IMR-90 (cell line): Measurements from ENCODE around the gene BCL2L13. TPM values are rescaled to one million over a fixed set of nuclear protein-coding genes. Genes with fewer than 3 reads are reported as not detected.

Experiments used
- ATAC-seq: fragments of 200-7000 bp; cut with Tn5 transposase; 2 replicates; pipeline ENCODE4 v1.9.1; 2020; ENCODE audit warnings: low read depth, mild to moderate bottlenecking, moderate library complexity
- BruUV-seq: library from RNA; stranded (reverse); fragments of 400-500 nt; replicated peaks from 2 replicates; lab custom pipeline; 2021; lab: Mats Ljungman, UMichigan
- CTCF ChIA-PET: fragments of 300-600 bp; formaldehyde crosslinking; extraction: SDS; loops from one replicate; lab custom pipeline; 2021; ENCODE audit warnings: antibody characterized with exemption; lab: Yijun Ruan, JAX
- POLR2A ChIA-PET: fragments of 300-600 bp; sonication (Branson Sonifier 250); formaldehyde crosslinking; loops from one replicate; lab custom pipeline; 2022; ENCODE audit warnings: antibody characterized with exemption; ENCODE audit not compliant: unreplicated experiment; lab: Charles Lee
- DNase-seq: peaks from one replicate; pipeline ENCODE4 v3.0.0; 2013
- H2AFZ ChIP-seq: replicated peaks from 2 replicates; pipeline ENCODE3; 2013; ENCODE audit warnings: low read length, mild to moderate bottlenecking; ENCODE audit not compliant: poor library complexity
- H2AK5ac ChIP-seq: 2 replicates; pipeline ENCODE4 v1.6.1; 2013; ENCODE audit warnings: low read depth, low read length, inconsistent platforms
- H2AK9ac ChIP-seq: replicated peaks from 2 replicates; pipeline ENCODE3; 2013; ENCODE audit warnings: mild to moderate bottlenecking, low read depth, low read length, moderate library complexity; ENCODE audit not compliant: poor library complexity
- H2BK120ac ChIP-seq: 2 replicates; pipeline ENCODE4 v1.6.1; 2013; ENCODE audit warnings: low read depth, low read length, inconsistent platforms
- H2BK15ac ChIP-seq: 3 replicates; pipeline ENCODE4 v1.6.1; 2013; ENCODE audit warnings: low read depth, low read length, inconsistent platforms
- H2BK20ac ChIP-seq: 2 replicates; pipeline ENCODE4 v1.6.1; 2013; ENCODE audit warnings: low read depth, mild to moderate bottlenecking, inconsistent platforms, low read length, moderate library complexity
- H2BK5ac ChIP-seq: 2 replicates; pipeline ENCODE4 v1.6.1; 2013; ENCODE audit warnings: mild to moderate bottlenecking, low read depth, low read length, inconsistent platforms; ENCODE audit not compliant: poor library complexity, severe bottlenecking
- H3K14ac ChIP-seq: replicated peaks from 2 replicates; pipeline ENCODE4 v1.6.1; 2013; ENCODE audit warnings: low read depth, low read length, inconsistent platforms
- H3K18ac ChIP-seq: 2 replicates; pipeline ENCODE4 v1.6.1; 2013; ENCODE audit warnings: low read depth, low read length, control low read depth
- H3K23ac ChIP-seq: 2 replicates; pipeline ENCODE4 v1.6.1; 2013; ENCODE audit warnings: low read depth, low read length, inconsistent platforms
- H3K27ac ChIP-seq: 2 replicates; pipeline ENCODE4 v1.5.1; 2013; ENCODE audit warnings: mild to moderate bottlenecking, control low read depth, low read length; ENCODE audit not compliant: insufficient read depth
- H3K27me3 ChIP-seq: 2 replicates; pipeline ENCODE4 v1.6.1; 2013; ENCODE audit warnings: low read length; ENCODE audit not compliant: control insufficient read depth, insufficient read depth
- H3K36me3 ChIP-seq: 2 replicates; pipeline ENCODE4 v1.6.1; 2013; ENCODE audit warnings: low read length, mixed read lengths; ENCODE audit not compliant: control insufficient read depth, insufficient read depth
- H3K4ac ChIP-seq: 2 replicates; pipeline ENCODE4 v1.6.1; 2013; ENCODE audit warnings: low read depth, low read length, inconsistent platforms
- H3K4me1 ChIP-seq: 2 replicates; pipeline ENCODE4 v1.6.1; 2013; ENCODE audit warnings: low read length, mixed read lengths; ENCODE audit not compliant: control insufficient read depth, insufficient read depth
- H3K4me2 ChIP-seq: 2 replicates; pipeline ENCODE4 v1.6.1; 2013; ENCODE audit warnings: low read depth, mild to moderate bottlenecking, control low read depth, low read length, moderate library complexity
- H3K4me3 ChIP-seq: 2 replicates; pipeline ENCODE4 v1.5.1; 2013; ENCODE audit warnings: low read depth, mild to moderate bottlenecking, control low read depth, low read length, moderate library complexity; ENCODE audit not compliant: insufficient read depth
- H3K56ac ChIP-seq: 2 replicates; pipeline ENCODE4 v1.6.1; 2013; ENCODE audit warnings: low read length, inconsistent platforms; ENCODE audit not compliant: insufficient read depth; ENCODE audit errors: extremely low read depth
- H3K79me1 ChIP-seq, 2 experiments: 2 replicates each; pipeline ENCODE4 v1.6.1; 2013; ENCODE audit warnings: low read length in 2 of 2, inconsistent platforms in 1 of 2, low read depth in 1 of 2
- H3K9ac ChIP-seq: 2 replicates; pipeline ENCODE4 v1.6.1; 2013; ENCODE audit warnings: low read depth, low read length, control low read depth
- H3K9me1 ChIP-seq: 2 replicates; pipeline ENCODE4 v1.6.1; 2013; ENCODE audit warnings: low read length, inconsistent platforms; ENCODE audit not compliant: insufficient read depth
- H3K9me3 ChIP-seq: 2 replicates; pipeline ENCODE4 v1.6.1; 2013; ENCODE audit warnings: low read length; ENCODE audit not compliant: control insufficient read depth, insufficient read depth
- H4K20me1 ChIP-seq: 2 replicates; pipeline ENCODE4 v1.6.1; 2013; ENCODE audit warnings: low read length, inconsistent platforms; ENCODE audit not compliant: insufficient read depth
- H4K5ac ChIP-seq: 2 replicates; pipeline ENCODE4 v1.6.1; 2013; ENCODE audit warnings: mild to moderate bottlenecking, low read depth, low read length, control low read depth
- H4K8ac ChIP-seq, 2 experiments: 2 replicates each; pipeline ENCODE4 v1.6.1; 2013; ENCODE audit warnings: low read depth in 2 of 2, low read length in 2 of 2, control low read depth in 1 of 2, inconsistent platforms in 1 of 2
- H4K91ac ChIP-seq: 2 replicates; pipeline ENCODE4 v1.6.1; 2013; ENCODE audit warnings: low read depth, low read length, inconsistent platforms; ENCODE audit not compliant: insufficient read depth
- CEBPB ChIP-seq: IDR thresholded peaks from 2 replicates; pipeline ENCODE4 v1.6.1; 2012; ENCODE audit warnings: low read depth, low read length, improper control_type of control experiment
- POLR2A ChIP-seq: IDR thresholded peaks from 2 replicates; pipeline ENCODE4 v1.6.1; 2012; ENCODE audit warnings: mild to moderate bottlenecking, low read depth, low read length
- WGBS, 2 experiments: methylation state at CpG; one replicate each; pipeline versions ENCODE4 v1.1.5 to v1.1.7; 2013; ENCODE audit warnings: missing lambda C conversion rate in 2 of 2; ENCODE audit not compliant: insufficient read length in 1 of 2; ENCODE audit errors: extremely low coverage in 2 of 2; 5-methylcytosine and 5-hydroxymethylcytosine counted together
- dilution Hi-C: fragments of 300-500 bp; cut with HindIII; formaldehyde crosslinking; loops from one replicate; pipeline ENCODE4 v1.14.3; 2018; ENCODE audit warnings: low sequenced_read_pairs; ENCODE audit not compliant: unreplicated experiment
- in situ Hi-C: fragments of 300-500 bp; cut with MboI; formaldehyde crosslinking; loops from 3 replicates; pipeline ENCODE4 v1.14.3; 2019; ENCODE audit warnings: low sequenced_read_pairs, inconsistent platforms, mixed read lengths
- intact Hi-C: fragments of 100-400 bp; cut with micrococcal nuclease; formaldehyde crosslinking; loops from 2 replicates; pipeline ENCODE4 v1.10.0; 2022
- polyA plus RNA-seq, 3 experiments: library from polyadenylated mRNA; depleted of rRNA; stranded (reverse); fragments of >200 nt; gene quantifications; 2 replicates each; pipeline ENCODE4 v1.2.3, GENCODE V29; 2012; ENCODE audit warnings: low replicate concordance in 1 of 3
- total RNA-seq: library from RNA; depleted of rRNA; stranded (reverse); fragments of >200 nt; gene quantifications from 2 replicates; pipeline ENCODE4 v1.2.3, GENCODE V29; 2012
- TF ChIP-seq, protein P1 (sequence below): conservative IDR thresholded peaks from 2 replicates; pipeline ENCODE4 v1.5.1; 2012; ENCODE audit warnings: mild to moderate bottlenecking, low read depth, low read length, improper control_type of control experiment

Gene BCL2L13
- total and polyA plus RNA-seq, 2 of the 4 experiments (the other 2 are of a cell fraction): 42.6 to 86.7 TPM

DNA sequence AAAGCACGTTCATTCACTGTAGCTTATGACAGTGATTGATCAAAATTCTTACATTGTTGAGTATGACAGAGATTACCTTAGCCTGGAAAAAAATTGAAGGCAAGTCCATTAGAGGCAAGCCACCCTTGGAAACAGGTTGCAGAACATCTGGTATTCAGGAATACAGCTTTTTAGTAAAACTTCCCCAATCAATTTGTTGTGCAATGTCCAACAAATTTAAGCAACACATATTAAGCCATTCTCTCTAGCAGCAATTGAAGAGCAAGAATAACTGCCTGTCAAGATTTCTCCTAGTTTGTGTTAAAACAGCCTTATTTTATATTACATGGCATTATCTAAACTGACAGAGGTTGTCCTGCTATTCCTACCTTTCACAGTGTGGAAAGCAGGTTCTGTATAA lies 37.0 kb downstream of the BCL2L13 start:
- Histone ChIP-seq H2AK5ac (no peak overlapping the region), H3K56ac (no peak overlapping the region), H3K14ac (no peak overlapping the region), H3K27me3 (no peaks in the 10 kb centered on the region), H3K27ac (no peak overlapping the region), H3K36me3 (peaks cover 1% of the 10 kb centered on the region; the same call in 1 of the 2 replicates), H3K4me1 (peaks cover 7% of the 10 kb centered on the region; the same call in 1 of the 2 replicates), H4K5ac (no peak overlapping the region), H2AK9ac (no peak overlapping the region), H2BK15ac (no peak overlapping the region), H4K20me1 (peaks cover 4% of the 10 kb centered on the region; the same call in 1 of the 2 replicates), H2BK120ac (no peak overlapping the region), H3K4me2 (no peak overlapping the region), H2BK5ac (no peak overlapping the region), H3K9ac (no peak overlapping the region), H3K18ac (no peak overlapping the region), H3K4me3 (no peak overlapping the region), H4K91ac (no peak overlapping the region), H2AFZ (no peak overlapping the region), H3K79me1 (peaks cover 22 to 56% of the 10 kb centered on the region in 2 experiments), H2BK20ac (no peak overlapping the region), H3K23ac (no peak overlapping the region), H4K8ac (no peak overlapping the region), H3K4ac (no peak overlapping the region), H3K9me3 (no peaks in the 10 kb centered on the region), H3K9me1 (peaks cover 9% of the 10 kb centered on the region)
- no peak for ATAC-seq
- in situ Hi-C loops (no loop called here), dilution Hi-C loops (no loop called here), intact Hi-C loops (no loop called here)
- no CpG with 5 or more reads among the region's 1 CpG for WGBS, 2 experiments
- POLR2A ChIA-PET: no interaction called here
- no peak for DNase-seq
- BruUV-seq: no TSS peak
- CTCF ChIA-PET: no interaction called here
- no peak for TF ChIP-seq POLR2A
- TF ChIP-seq, protein P1, sequence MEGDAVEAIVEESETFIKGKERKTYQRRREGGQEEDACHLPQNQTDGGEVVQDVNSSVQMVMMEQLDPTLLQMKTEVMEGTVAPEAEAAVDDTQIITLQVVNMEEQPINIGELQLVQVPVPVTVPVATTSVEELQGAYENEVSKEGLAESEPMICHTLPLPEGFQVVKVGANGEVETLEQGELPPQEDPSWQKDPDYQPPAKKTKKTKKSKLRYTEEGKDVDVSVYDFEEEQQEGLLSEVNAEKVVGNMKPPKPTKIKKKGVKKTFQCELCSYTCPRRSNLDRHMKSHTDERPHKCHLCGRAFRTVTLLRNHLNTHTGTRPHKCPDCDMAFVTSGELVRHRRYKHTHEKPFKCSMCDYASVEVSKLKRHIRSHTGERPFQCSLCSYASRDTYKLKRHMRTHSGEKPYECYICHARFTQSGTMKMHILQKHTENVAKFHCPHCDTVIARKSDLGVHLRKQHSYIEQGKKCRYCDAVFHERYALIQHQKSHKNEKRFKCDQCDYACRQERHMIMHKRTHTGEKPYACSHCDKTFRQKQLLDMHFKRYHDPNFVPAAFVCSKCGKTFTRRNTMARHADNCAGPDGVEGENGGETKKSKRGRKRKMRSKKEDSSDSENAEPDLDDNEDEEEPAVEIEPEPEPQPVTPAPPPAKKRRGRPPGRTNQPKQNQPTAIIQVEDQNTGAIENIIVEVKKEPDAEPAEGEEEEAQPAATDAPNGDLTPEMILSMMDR: no peak
- TF ChIP-seq CEBPB: peak; percentile 47; the same call in 1 of the 2 replicates
